ENCODE measurements around the gene DRAM1.
A peak's percentile ranks its signal among the peaks of the same experiment; 100 is the strongest.

DNA sequence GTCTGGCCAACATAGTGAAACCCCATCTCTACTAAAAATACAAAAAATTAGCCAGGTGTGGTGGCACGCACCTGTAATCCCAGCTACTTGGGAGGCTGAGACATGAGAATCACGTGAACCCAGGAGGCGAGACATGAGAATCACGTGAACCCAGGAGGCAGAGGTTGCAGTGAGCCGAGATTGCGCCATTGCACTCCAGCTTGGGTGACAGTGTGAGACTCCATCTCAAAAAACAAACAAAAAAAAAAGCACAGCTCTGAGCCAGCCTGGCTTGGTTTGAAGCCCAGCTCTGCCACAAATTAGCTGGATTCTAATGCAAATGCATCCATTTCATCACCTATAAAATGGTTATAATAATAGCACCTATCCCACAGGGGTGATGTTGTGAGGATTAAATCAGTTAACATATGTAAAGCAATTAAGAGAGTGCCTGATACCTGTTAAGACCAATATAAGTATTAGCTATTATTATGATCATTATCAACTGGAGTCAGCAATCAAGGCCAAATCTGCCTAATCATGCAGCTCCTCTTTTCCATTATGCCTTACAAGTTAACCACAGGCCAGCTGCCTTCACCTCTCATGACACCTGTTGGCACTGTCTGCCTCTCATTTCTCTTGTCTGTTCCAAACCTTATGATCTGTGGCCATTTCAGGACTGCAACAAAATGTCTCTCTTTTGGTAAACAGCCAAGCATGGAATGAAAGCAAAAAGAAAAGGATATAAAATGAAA is 48.8 kb upstream of the DRAM1 start:
- no peak for TF ChIP-seq ZNF473 (tag by site-specific recombination; IDR thresholded peaks at IDR 0.05)
- TF ChIP-seq, protein P1, sequence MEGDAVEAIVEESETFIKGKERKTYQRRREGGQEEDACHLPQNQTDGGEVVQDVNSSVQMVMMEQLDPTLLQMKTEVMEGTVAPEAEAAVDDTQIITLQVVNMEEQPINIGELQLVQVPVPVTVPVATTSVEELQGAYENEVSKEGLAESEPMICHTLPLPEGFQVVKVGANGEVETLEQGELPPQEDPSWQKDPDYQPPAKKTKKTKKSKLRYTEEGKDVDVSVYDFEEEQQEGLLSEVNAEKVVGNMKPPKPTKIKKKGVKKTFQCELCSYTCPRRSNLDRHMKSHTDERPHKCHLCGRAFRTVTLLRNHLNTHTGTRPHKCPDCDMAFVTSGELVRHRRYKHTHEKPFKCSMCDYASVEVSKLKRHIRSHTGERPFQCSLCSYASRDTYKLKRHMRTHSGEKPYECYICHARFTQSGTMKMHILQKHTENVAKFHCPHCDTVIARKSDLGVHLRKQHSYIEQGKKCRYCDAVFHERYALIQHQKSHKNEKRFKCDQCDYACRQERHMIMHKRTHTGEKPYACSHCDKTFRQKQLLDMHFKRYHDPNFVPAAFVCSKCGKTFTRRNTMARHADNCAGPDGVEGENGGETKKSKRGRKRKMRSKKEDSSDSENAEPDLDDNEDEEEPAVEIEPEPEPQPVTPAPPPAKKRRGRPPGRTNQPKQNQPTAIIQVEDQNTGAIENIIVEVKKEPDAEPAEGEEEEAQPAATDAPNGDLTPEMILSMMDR (tag by site-specific recombination; IDR thresholded peaks at IDR 0.05) = no peak
- no peak for TF ChIP-seq ZNF138 (tag by site-specific recombination; IDR thresholded peaks at IDR 0.05; ENCODE audit: borderline replicate concordance)
- TF ChIP-seq SCRT2 (tag by site-specific recombination; IDR thresholded peaks at IDR 0.05) = peak; percentile 91
- no peak for TF ChIP-seq ZNF239 (tag by site-specific recombination; IDR thresholded peaks at IDR 0.05)
- no peak for TF ChIP-seq ZNF133 (tag by site-specific recombination; IDR thresholded peaks at IDR 0.05)
- TF ChIP-seq, protein P2, sequence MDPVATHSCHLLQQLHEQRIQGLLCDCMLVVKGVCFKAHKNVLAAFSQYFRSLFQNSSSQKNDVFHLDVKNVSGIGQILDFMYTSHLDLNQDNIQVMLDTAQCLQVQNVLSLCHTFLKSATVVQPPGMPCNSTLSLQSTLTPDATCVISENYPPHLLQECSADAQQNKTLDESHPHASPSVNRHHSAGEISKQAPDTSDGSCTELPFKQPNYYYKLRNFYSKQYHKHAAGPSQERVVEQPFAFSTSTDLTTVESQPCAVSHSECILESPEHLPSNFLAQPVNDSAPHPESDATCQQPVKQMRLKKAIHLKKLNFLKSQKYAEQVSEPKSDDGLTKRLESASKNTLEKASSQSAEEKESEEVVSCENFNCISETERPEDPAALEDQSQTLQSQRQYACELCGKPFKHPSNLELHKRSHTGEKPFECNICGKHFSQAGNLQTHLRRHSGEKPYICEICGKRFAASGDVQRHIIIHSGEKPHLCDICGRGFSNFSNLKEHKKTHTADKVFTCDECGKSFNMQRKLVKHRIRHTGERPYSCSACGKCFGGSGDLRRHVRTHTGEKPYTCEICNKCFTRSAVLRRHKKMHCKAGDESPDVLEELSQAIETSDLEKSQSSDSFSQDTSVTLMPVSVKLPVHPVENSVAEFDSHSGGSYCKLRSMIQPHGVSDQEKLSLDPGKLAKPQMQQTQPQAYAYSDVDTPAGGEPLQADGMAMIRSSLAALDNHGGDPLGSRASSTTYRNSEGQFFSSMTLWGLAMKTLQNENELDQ (tag by site-specific recombination; IDR thresholded peaks at IDR 0.05; ENCODE audit: low read depth) = no peak

All from HEK293 (cell line).